T47D (cell line): Measurements from ENCODE around the gene GID8.

ENCODE experiments used
- DNase-seq, 2 experiments: peaks; one replicate each; pipeline versions ENCODE4 v3.0.0 to v3.0.0-alpha.2; 2011 to 2012; ENCODE audit warnings: low read depth in 1 of 2, low spot score in 1 of 2
- JUND ChIP-seq: IDR thresholded peaks from 2 replicates; pipeline ENCODE4 v1.6.1; 2012; ENCODE audit warnings: low read depth
- in situ Hi-C: cut with HindIII; loops from 2 replicates; pipeline ENCODE4 v1.10.0; 2016; ENCODE audit warnings: low sequenced_read_pairs, low pct_unique_long_range_greater_than_20kb

GID8 gene

DNA sequence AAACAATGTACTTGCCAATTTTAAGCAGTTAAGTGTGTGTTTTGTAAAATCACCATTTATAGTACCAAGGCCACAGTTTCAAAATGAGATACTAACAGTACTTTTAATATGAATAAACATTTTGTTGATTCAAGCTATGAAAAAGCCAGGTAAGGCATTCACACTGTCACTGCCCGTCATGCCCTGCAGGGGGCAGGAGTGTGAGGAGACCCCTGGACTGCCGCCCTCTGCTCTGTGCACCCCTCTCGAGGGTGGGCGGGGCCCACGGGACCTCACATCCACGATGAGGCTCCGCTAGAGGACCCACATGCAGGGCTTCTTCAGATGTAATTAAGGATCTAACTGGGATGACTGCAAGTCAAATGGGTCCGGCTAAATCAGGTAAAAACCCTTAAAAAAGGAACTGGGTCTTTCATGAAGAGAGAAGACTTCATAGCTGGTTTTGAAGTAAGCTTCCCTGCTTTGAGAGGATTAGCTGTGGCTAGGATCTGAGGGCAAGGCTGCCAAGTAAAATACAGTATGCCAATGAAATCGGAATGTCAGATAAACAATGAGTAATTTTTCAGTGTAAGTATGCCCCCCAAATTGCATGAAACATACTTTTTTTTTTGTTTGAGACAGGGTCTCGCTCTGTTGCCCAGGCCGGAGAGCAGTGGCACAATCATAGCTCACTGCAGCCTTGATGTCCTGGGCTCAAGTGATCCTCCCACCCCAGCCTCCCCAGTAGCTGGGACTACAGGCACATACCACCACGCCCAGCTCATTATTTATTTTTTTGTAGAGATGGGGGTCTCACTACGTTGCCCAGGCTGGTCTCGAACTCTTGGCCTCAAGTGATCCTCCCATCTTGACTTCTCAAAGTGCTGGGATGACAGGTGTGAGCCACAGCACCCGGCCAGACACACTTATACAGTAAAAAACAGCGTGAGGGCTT lies 30.3 kb upstream of the GID8 start:
- in situ Hi-C loops: no loop called here
- no peak for DNase-seq
- no peak for TF ChIP-seq JUND

DNA sequence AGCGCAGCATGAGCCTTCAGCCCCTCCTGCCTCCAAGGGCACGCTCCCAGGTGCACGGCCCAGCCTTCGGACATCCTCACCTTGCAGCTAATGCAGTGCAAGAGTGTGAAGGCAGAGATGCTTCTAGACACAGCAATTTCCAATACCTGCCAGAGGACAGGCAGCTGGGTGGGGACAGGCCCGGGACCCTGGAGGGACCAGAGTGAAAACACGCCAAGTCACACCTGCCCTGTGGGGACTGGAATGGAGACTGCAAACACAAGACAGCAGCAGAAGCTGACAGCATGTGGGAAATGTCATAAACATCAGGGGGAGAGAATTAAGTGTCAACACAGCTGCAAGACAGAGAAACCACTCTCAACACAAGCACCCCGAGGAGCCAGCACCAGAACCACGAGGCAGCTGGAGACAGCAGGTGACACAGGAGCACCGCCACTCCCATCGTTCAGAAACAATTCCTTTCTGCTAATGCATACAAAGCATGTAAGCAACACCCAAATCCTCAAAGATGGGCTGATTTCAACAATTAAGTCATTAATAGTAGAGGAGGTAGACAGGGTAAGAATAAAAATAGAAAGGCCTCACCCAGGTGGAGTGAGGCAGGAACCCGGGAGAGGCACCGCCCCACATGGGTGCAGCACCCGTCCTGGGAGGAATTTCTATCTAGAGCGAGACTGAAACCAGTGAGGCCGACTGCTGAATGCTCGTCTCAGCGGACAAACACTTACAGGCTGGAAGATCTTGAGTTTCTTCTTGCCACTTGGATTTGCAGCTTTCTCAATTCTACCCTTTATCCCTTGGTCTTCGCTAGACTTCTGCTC lies 28.8 kb upstream of the GID8 start:
- in situ Hi-C loops: no loop called here
- no peak for DNase-seq

DNA sequence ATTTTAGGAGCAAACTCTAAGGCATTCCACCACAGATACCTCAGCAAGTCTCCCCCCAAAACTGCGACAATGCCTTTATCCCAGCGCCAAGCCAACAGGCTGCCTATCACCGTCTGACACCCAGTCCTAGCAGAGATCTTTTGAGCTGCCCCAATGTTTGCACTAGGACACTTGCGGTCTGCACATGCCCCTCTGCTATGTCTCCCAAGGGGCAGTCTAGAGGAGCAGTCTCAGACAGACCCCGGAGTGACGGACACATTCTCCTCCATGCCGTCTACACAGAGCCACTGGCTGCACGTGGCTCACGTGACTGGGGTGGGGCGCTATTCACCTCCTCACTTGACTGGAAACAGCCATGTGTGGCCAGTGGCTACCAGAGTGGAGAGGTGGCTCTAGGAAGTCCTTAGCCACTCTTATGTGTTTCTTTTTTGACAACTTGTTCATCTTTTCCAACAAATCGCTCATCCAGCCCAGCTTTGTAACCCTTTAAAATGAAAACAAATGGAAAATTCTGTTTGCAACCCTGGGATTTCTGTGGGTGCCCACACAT lies 27.7 kb upstream of the GID8 start:
- DNase-seq: no peak

More for the DNA sequence above, 28.8 kb upstream of the GID8 start:
- no peak for TF ChIP-seq JUND

DNA sequence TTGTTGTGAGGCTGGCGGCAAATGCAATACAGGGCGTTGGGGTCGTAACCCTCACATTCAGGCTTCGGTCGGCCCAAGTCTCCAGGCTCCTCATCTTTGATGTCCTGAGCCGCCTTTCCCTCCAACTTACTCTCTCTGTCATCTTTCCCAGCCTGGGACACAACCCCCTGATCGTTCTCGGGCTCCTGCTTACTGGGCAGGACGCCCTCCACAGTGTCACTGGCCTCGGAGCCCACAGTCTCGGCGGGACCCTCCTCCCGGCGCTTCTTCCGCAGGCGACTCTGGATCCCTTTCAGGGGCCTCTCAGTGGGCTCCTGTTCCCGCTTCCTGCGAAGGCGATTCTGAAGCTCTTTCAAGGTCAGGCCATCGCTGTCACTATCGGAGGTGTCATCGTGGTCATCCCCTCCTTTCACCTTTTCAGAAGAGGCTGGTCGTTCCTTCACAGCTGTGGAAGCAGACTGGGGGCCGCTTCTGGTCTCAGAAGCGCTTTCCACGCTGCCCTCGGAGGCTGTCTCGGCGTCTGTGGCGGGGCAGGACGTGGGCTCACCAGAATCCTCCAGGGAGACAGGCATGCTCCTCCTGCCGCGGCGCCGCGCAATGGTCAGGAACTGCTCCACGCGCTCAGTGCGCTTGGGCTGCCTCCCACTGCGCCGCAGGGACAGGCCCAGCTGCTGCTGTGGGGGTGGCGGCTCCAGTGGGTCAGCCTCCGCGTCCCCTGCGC lies 27.0 kb upstream of the GID8 start:
- no peak for TF ChIP-seq JUND
- in situ Hi-C loops: no loop called here
- DNase-seq: no peak

More for the DNA sequence above, 27.7 kb upstream of the GID8 start:
- in situ Hi-C loops: no loop called here
- TF ChIP-seq JUND: no peak

DNA sequence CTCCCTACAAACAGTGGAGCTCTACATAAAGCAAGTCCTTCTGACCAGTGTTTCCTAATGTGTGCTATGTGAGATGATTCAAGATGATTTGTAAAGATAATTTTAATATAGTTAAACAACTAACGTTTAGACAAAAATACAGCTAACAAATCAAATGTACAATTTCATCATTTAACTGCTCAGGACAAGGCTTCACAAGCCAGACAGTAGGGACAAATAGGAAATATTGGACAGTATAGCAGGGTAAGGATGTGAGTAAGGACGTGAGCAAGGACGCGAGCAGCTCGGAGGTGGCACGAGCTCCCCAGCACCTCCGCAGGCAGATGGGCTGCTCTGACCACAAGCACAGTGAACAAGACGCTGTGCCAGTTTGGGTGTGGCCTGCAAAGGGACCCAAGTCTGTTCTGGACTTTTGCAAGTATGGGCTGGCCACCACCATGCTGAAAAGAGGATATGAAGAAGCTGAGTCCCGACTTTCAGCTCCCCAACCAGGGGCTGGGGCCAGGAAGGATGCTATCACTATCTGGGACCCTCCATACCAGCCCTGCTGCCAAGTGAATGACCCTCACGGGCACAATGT lies 26.2 kb upstream of the GID8 start:
- in situ Hi-C loops: no loop called here
- no peak for DNase-seq
- TF ChIP-seq JUND: no peak

DNA sequence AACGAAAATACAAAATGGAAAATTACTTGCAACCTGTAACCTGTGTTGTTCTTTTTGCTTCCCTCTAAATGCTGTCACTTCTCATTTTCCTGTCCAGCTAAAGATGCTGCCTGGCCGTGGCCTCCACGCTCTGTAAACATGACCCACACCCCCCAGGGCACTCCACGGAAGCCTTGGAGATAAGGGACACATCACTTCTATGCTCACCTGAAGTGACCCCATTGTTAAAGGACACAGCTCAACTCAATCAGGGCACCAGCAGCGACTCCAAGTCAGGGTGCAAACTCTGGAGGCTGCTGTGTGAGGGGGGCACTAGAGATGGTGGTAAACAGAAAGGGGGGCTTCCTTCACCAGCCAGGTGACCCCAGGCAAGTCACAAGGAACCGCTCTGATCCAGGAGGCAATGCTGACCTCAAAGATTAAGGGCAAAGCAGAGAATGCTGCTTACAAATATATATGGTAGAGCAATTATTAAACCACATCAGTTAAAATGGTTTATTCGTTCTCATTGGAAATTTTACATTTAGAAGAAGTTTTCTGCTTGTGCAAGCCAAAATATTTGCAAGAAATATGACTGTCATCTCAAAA lies 24.8 kb upstream of the GID8 start:
- DNase-seq: no peak
- no peak for TF ChIP-seq JUND
- in situ Hi-C loops: no loop called here

DNA sequence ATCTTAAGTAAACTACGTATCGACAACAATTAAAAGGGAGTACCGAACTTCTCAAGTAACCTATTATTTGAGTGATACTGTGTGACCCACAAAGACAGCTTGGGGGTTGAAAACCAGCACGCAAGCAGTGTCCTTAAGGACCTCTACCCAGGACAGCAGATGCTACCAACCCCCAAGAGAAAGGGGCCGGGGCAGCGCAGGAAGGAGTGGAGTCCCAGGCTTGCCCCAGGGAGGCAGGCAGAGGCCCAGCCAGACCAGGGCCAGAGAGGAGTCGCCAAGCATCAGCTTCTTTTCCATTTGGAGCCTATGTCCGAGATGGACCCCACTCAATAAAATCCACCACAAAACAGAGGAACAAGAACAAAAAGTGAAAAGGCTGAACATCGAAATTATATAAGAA lies 23.5 kb upstream of the GID8 start:
- in situ Hi-C loops: no loop called here
- no peak for DNase-seq
- TF ChIP-seq JUND: no peak

DNA sequence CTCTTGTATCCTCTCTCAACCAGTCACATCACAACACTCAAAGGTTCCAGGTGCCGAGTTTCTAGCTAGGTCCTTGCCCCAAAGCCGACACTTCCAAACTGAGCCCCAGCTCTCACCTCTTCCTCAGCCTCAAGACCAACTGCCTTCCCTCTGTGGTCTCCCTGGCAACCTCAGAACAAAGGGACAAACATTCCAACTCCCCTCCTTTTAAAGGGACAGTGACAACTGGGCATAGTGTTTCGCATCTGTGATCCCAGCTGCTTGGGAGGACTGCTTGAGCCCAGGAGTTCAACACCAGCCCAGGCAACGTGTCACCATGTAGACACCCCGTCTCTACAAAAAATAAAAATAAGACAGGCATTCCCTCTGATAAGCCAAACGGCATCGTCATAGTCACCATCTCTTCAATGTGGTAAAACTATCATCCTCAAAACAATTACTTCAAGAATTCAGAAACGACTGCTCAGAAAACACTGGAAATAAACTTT lies 22.9 kb upstream of the GID8 start:
- in situ Hi-C loops: no loop called here
- no peak for TF ChIP-seq JUND
- DNase-seq: peak; percentile 63 to 88

DNA sequence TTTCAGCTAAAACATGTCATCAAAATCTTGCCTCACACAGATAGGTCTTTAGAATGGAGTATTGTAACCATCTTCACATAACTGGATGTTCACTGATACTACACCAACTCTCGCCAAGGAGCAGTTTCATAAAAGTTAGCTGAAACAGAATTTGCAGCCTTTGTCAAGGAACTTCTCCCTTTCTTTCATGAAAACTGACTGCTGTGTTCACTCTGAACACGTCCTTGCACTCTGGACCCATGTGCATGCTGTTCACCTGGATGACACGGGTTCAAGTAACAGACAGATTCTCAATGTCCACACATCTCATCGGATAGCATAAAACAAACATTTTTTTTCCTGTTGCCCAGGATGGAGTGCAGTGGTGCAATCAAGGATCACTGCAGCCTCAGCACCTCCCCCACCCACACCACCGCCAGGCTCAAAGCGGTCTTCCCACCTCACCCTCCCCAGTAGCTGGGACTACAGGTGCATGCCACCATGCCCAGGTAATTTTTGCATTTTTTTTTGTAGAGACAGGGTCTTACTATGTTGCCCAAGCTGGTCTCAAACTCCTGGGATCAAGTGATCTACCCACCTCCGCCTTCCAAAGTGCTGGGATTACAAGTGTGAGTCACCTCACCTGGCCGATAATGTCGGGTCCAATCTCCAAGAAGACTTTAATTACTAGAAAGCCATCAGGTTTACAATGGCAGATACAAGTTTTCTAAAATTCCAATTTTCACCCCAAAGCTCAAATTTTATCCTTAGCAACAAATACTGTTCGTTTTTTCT lies 21.1 kb upstream of the GID8 start:
- in situ Hi-C loops: no loop called here
- no peak for TF ChIP-seq JUND
- DNase-seq: no peak

DNA sequence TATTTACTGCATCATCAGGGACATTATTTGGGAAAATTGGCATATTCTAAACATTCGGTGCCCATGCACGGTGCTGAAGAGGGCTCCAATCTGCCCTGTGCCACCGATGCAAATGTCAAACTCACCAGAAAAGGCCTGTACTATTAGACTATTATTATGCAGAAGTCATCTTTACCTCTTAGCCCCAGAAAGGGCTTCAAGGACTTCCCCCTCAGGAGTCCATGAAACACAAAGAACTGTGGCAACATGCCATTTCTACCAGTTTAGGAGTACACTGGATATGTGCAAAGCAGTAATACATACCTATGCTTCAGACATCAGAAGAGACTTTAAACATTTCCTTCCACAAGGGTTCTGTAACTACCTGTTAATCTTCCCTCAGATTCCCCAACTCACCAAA lies 20.2 kb upstream of the GID8 start:
- no peak for DNase-seq
- no peak for TF ChIP-seq JUND
- in situ Hi-C loops: no loop called here

DNA sequence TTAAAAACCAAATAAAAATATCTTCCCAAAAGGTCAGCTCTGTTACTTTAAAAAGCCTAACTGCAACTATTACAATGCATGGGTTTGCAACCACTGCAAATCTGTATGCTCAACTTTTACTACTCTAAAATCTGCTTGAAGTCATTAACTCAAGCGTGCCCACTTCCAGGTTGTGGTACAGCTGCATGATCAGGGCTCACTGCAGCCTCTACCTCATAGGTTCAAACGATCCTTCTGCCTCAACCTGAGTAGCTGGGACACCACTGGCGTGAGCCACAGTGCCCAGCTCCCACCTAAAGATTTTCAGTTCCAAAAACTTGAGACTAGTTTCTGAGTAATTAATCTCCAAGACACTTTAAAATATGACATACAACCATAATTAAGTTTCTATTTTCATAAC lies 19.8 kb upstream of the GID8 start:
- in situ Hi-C loops: no loop called here
- no peak for TF ChIP-seq JUND
- no peak for DNase-seq
